HG02763 (cell line): Measurements from ENCODE around the gene GNPDA1.

Source experiments
- ATAC-seq: cut with Tn5 transposase; IDR thresholded peaks from one replicate; pipeline ENCODE4 v1.9.1; 2021; ENCODE audit warnings: mild to moderate bottlenecking, moderate library complexity; ENCODE audit not compliant: unreplicated experiment

GNPDA1 gene

DNA sequence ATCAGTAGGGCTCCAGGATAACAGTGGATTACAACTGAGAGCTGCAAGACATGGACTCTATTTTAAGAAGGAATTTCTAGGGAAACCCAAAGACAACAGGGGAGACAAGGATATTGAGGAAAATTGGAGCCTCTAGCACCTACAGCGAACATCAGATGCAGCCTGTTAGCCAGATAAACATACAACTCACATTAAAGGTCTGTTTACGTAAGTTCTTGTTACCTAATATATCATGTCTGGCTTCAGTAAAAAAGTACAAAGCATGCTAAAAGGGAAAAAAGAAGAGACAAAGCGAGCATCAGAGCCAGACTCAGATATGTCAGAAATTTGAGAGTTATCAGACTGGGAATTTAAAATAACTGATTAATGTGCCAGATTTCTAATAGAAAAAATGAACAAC, 17.2 kb downstream of the GNPDA1 start:
- ATAC-seq: no peak

DNA sequence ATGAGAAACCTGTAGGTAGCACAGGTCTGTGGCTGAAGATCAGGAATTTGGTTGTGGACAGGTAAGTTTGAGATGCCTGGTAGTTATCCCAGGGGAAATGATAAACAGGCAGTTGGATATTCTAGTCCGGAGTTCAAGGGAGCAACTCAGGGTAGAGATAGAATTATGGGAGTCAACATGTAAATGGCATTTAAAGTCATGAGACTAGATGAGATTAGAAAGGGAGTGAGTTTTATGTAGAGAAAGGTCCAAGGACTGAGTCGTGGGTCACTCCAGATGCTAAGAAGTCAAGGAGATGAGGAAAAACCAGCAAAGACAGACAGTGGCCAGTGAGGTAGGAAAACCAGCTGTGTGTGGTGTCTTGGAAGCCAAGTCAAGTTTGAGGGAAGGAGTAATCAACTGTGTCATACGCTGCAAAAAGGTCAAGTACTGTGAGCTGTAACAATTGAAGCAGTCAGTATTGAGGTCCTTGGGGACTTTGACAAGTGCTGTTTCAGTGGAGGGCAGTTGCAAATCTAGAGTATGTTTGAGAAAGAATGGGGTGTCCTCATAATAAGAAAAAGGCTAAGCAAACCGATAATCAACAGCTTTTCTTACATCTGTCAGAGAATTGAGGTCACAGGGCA, 18.2 kb downstream of the GNPDA1 start:
- ATAC-seq: no peak

DNA sequence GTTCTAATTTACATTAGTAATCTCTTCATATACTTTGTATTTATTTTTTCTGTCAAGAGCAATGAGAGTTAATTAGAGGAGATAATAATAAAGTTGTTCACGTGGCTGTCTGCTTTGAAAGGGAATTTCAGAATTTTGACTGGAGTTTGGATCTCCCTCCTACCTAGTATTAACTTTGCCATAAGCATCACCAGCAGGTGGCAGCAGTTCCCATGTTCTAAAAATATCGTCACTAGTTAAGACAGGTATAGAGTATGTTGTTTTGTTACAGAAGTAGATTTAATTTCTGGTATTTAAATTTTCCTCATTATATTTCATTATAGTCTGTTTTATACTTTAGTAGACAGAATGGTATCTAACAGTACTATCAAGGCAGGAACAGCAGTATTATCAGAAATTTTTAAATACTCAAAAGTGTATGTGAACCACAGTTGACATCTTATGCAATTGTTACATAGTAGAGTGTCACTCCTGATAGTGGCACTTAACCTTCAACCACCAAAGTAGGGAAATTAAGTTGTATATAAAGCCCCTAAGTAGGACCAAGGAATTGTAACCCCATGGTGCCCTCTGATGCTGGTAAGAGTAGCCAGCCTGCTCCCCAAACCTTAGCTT, 20.4 kb downstream of the GNPDA1 start:
- no peak for ATAC-seq

DNA sequence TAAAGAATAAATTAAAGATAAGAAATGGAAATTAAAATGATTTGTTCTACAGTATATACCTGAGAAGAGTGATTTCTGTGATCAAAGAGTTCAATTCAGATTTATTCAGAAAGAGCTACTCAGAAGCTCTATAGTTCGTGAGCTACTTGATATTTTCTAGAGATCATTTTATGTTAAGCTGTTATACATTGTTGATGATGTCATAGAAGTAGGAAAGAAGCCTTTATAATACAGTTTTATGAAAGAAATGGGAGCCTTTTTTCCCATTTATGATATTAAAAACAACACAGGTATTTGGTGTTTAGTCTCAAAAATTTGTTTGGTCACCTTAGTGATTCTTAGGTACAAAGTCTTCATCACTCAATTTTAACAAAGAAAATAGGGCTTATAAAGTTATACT, 23.1 kb downstream of the GNPDA1 start:
- ATAC-seq: no peak

DNA sequence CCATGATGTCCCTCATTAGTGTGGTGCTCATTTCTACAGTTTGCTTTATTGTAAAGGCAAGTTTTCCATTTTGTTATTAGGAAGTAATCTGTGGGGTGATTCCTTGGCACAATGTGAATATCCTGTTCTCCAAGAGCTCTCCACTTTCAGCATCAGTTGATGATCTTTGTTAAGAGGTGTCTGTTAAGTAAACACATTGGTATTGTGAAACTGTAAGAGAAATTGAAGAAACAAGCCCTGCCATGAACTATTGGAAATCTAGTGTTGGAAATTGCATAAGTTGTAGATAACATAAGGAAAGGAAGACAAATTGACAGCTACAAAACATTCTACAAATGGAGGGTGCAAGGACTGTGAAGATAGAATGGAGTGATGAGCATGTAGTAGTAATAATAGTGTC, 26.8 kb downstream of the GNPDA1 start:
- no peak for ATAC-seq

DNA sequence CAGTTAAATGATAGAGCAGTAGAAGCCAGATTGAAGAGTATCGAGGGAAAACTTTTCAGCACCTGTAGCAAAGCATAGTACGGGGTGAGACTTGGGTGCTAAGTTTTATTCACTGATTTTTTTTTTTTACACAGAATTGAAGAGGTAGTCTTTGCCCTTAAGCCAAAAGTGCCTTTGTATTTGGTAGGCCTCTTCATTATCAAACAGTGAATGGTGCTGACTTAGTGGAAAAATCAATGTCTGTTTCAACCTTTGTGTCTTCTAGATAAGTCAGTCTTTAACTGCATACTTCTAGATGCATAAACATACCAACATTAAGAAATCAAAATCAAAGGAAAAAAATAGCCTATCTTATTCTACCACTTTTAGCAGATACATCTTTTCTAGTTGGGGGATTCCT, 30.2 kb downstream of the GNPDA1 start:
- no peak for ATAC-seq

DNA sequence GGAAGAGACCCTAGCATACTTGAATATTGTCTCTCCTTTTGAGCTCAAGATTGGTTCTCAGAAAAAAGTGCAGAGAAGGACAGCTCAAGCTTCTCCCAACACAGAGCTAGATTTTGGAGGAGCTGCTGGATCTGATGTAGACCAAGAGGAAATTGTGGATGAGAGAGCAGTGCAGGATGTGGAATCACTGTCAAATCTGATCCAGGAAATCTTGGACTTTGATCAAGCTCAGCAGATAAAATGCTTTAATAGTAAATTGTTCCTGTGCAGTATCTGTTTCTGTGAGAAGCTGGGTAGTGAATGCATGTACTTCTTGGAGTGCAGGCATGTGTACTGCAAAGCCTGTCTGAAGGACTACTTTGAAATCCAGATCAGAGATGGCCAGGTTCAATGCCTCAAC, 34.4 kb downstream of the GNPDA1 start:
- ATAC-seq: no peak

DNA sequence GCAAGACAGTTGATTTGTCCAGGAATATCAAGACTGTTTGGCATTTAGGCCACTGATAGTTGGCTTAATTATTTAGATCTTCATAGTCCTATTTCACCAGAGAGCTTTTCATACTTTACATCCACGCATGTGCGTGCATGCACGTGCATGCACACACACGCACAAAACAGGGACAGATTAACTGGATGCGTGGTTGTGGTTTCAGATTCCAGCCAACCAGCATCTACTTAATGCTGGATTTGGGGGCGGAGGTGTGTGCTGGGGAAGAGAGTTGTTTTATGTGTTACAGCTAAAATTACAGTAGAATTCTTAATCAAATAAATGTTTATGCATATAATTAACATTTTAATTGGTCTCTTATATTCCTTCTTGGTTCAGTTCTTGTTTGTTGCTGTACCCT, 36.7 kb downstream of the GNPDA1 start:
- ATAC-seq: no peak

DNA sequence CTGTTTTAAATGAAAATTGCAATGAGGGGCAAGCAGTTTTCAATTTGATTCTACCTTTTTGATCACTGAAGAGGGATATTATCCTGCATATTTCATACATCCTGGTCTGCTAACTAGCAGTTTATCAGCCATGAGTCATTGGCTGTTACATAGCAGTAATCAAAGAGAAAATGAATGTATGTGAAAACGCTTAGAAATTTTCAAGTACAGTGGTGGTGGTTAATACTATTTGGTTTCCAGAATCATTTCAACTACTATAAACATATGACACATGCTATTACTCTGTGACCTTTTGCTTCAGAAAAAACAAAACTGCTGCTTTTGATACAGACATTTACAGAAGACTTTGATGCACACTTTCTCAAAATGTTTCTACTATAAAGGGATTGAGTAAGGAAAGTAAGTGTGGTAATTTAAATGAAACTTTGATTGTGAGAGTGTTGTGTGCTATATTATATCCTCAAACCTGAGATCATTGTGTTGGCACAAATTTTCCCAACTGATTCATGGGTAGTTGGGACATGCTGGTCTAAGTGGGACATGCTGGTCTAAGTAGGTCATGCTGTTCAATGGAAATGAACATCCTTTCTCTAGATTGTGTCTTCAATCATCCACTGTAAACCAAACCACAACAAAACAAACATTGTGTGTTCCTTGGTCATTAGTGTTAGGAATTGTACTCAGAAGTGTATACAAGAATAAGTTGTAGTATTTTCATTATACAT, 38.8 kb downstream of the GNPDA1 start:
- ATAC-seq: no peak

DNA sequence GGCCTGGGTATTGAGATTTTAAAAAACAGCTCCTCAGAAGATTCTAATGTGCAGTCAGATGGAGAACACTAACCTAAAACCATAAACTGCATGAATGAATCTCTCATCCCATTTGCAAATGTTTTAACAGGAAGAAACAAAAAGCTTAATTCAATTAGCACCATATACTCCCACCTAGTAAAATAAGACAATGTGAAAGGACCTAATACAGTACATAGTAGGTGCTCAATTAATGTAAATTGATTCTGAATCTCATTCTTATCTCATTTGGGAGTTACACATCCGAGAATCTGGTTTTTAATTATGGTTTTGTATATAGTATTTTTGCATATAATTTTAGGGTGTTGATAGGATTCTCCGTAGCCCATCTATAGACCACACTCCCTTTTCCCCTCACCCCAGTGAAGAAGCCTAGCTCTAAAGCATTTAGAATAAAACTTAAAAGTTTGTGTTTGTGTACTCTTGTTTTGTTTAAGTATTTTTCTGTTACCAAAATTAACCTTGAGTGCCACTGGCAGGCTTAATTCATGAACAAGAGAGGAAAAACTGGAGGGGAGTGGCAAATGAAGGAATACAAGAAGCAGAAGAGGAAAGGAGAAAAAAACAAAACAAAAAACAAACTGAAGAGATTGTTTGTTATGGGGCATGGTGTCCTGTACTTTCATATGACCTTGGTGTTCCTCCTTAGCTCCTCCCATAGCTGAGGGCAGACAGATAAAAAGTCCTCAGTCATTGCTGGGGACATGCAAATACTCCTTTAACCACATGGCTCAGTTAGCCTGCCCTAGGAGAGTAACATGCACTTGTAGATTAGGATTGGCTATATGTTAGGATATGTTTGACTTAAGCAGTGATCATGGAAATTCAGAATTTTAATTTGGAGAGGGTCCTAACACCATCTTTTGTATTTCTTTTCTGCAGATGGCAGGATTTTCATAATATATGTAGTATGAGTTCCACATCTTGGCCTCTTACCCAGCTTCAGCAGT, 42.8 kb downstream of the GNPDA1 start:
- ATAC-seq: peak; percentile 51

DNA sequence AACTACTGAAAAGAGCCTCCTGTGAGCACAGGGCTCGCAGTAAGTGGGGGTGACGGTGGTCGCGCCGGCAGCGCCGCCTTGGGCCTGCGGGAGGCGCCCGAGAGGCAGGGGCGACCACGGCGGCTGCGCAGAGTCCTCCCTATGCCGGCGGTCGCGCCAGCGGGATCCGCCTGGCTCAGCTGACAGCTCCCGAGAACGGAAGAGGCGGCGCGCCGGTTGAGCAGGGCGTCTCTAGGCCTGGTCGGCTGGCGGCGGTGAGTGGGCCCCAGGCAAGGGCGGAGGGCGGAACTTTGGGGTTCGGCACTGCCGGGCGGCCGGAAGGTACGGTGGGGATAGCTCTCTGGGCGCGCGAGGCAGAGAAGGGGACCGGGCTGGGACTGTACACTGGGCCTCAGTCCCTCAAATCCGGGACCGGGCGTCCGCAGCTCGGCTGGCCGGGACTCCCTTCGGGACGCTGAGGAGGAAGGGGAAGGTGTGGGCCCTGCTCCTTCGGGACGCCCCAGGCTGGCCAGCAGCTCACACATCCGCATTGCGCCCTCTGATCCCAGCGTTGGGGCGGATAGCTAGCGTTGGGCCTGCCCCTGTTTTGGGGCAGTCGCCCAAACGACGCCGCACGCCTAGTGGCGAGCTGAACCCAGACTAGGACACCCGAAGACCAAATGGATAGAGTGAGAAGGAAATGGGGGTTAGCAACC, 43.8 kb downstream of the GNPDA1 start, which contains the start of gene RNF14:
Gene RNF14 (plus strand): TSS at position 192 of the 695 bp plus-strand sequence. CDS start 4,484 bp downstream, outside the sequence.
- ATAC-seq: peak; percentile 91

DNA sequence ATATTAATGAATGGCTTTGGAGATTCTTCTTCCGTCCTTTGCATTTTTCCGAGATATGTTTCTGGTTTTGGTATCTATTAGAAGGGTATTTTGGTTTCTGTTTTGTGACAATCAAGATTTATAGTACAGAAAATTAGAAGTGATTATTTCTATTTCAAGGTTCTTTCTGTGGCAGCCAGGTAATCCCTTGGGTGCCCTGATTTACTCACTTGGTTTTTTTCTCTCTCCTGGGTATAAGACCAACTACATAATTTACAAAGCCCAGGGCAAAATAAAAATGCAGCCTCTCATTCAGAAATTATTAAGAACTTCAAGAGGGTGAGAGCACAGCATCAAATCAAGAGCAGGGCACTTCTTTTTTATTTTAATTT, 45.9 kb downstream of the GNPDA1 start:
- ATAC-seq: no peak

DNA sequence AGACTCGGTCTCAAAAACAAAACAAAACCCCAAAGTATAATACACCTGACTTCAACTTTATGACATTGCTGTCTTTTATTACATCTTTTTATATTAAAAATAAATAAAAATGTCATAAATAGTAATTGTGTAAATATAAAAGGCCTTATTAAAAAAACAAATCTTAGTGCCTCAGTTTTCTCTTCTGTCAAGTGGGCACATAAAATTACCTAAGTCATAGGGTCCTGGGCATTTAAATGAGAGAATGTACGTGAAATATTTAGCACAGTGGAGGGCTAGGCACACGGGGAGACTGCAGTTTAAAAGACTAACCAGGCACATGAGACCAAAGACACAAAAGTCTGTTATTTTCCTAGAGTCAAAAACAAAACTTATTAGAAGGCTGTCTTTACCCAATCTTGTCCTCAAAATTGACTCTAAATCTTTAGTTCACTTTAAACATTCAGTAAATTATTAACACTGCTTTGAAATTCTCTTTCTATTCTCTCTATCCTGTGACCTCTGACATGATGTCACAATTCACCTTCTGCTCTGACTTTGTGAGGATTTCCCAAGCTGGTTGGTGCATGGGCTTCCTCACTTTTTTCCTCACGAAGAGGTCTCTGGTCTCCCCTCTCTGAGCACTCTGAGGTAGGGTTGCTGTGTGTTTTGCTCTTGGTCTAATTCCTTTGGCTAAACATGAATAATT, 46.4 kb downstream of the GNPDA1 start:
- no peak for ATAC-seq

DNA sequence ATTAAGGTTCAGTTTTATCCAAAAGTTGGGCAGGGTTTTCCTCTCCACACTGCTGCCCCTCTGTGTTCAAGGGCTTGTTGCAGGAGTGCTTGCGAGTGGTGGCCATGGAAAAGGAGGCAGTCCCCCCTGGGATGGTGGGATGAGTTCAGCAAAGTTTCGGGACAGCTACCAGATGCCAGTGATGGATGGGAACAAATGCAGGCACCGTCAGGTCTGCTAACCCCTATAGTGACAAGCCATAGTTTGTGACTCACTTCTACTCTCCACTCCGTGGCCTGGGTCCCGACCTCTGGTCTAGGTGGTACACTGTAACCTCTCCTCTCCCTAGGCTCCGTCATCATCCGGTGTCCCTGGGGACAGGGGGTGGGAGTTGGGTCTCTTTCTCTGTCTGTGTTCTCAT, 47.8 kb downstream of the GNPDA1 start:
- ATAC-seq: no peak

DNA sequence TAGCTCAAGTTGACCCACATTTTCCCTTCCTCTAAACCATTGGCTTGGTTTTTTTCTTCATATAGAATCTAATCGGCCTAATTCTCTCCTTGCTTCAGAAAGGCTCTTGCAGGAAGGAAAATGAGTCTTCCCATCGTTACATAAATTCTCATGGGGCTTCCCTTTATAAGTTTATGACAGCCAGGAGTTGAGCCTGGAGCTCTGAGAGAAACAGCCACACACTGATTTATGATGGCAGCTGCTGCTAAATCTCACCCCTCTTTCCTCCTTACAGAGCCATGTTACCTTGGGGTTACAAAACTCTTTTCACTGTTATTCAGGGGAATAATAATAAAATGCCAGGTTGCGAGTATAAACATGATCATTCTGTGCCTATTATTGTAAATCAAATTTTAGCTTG, 49.1 kb downstream of the GNPDA1 start:
- ATAC-seq: no peak

DNA sequence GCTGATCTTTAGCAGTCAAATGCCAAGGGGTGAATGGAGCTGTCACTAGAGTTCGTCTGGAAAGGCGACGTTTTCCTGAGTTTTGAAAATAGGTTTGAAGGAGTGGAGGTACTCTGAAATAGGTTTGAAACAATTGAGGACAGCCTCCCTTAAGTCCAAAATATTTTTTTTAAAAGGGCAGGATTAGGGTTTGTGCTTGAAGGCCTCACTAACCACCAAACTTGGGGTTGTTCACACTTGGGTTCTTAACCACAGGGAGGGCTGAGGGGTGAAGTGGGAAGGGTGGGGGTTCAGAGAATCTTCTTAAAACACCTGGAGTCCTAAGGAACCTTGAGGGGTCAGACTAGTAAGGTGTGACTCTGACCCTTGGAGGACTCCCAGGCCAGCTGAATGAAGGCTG, 51.4 kb downstream of the GNPDA1 start:
- no peak for ATAC-seq

DNA sequence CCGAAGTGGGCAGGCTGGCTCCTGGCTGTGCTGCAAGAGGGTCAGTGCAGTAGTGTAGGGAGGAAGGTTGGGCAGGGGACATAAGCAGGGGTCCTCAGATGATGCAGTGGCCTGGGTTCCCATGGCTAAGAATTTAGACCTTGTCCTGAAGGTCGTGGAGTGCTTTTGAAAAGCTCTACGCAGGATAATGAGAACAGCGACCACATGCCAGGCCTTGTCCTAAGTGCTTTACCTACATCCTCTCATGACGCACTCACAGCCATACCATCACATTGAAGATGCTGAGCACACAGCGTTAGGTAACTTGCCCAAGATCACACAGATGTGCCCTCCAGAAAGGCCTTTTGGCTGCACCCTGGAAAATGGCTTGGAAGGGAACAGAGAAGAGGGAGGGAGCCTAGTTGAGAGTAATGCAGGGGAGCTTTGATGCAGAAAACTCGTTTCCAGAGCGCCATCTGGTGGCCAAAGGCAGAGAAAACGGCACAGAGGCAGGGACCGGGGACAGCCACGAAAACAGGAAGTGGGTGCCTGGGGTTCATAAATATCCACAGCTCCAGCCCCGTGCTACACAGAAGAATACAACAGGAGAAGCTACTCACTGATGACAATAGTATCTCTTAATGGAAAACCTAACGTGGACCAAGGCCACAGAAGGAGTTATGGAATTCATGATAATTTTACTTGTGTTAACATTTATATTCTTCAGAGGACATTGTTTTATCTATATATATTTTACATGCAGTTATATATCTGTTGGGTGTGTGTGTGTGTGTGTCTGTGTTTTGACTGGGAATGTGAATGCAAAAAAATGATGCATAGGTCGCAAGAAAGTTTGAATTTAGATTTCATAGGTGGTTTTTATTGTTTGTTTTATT, 52.1 kb downstream of the GNPDA1 start:
- ATAC-seq: peak; percentile 96

DNA sequence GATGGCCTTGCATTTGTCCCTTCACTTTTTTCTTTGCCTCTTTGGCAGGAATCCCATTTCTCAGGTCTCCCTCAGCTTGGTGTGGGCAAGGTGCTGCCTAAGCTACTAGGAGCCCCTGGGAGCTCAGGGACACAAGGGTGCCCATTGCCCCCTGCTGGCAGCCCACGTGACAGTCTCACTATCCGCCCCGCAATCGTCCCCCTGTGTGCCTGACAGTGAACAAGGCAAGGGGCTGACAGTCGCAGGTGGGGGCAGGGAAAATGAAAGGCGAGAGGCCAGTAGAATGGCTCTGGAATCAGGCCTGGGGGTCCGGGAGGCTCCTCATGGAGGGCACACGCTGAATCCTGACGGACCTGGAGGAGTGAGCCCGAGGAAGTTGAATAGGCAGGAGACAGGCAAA, 52.8 kb downstream of the GNPDA1 start:
- no peak for ATAC-seq

DNA sequence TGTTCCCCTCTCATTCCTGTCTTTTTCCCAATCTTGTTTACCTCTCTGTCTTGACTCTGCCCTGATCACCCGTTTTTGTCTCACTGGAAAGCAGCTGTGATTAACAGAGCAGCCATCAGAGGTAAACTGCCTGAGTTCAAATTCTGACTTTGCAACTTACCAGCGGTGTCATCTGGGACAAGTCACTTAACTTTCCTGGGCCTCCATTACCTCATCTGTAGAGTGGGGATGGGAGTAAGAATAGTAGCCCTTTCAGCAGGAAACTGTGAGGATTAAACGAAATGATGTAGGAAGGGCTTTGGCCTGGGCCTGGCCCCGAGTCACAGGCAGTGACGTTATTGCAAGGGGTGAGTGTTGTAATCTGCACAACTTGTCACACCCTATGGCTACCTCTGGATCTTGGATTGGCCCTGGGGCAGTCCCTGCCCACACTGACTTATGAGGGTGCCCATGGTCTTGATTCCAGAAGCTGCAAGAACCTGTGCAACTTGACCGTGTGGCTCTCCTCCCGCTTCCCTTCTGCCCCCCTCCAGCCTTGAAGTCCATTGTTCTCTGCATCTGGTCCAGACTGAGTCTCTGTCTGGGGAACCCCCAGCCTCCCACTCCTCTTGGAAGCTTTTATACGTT, 54.2 kb downstream of the GNPDA1 start:
- no peak for ATAC-seq
